ENCODE measurements around the gene ARHGEF4. TPM values are rescaled to one million over a fixed set of nuclear protein-coding genes. Genes with fewer than 3 reads are reported as not detected.

ARHGEF4 gene
- total and polyA plus RNA-seq, 2 donors (not counting 3 experiments of a cell fraction or from before 2014, with no cell fraction given): not detected

DNA sequence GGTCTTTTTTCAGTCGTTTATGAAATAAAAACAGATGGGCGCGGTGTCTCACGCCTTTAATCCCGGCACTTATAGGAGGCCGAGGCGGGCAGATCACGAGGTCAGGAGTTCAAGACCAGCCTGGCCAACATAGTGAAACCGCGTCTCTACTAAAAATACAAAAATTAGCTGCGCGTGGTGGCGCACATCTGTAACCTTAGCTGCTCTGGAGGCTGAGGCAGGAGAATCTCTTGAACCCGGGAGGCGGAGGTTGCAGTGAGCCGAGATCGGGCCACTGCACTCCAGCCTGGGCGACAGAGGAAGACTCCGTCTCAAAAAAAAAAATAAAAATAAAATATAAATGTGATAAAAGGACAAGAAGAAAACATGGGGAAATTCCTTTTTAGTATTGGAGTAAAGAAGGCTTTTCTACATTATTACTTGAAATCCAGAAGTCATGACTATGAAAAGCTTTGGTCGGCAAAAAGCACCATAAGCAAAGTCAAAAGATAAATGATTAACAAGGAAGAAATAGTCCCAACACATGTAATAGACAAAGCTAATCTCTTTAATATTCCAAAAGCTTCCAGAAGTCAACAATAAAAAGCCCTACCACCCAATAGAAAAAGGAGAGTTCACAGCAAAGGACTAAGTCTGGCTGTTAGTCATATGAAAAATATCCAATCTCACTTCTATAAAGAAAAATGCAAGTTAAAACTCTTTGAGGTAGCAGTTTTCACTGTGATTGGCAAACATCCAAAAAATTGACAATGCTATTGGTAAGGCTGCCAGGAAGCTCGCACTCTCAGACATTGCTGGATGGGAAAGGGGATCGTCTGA is 258.0 kb downstream of the ARHGEF4 start:
- Histone ChIP-seq H3K36me3 (ENCODE audit: control insufficient read depth in 2 of 2, extremely low read depth in 1 of 2, insufficient read depth in 2 of 2, low read length in 2 of 2) (no peaks in the 10 kb centered on the region), H3K27ac (ENCODE audit: insufficient read depth, low read depth, low read length) (no peak overlapping the region), H2AFZ (ENCODE audit: low read depth, low read length) (no peak overlapping the region), H3K4me3 (replicated peaks in 1 of 3; ENCODE audit: insufficient read depth in 1 of 3, low read depth in 1 of 3, low read length in 3 of 3) (no peak overlapping the region), H3K9ac (replicated peaks; ENCODE audit: extremely low read depth, insufficient read depth, low read length) (no peak overlapping the region), H3K4me2 (ENCODE audit: insufficient read depth, low read length) (no peak overlapping the region), H3K9me1 (replicated peaks; ENCODE audit: control insufficient read depth, extremely low read depth, insufficient read depth, low read length) (no peaks in the 10 kb centered on the region), H3K27me3 (ENCODE audit: control insufficient read depth in 2 of 2, insufficient read depth in 2 of 2, low read length in 2 of 2) (no peaks in the 10 kb centered on the region), H3K4me1 (ENCODE audit: control insufficient read depth, extremely low read depth, insufficient read depth, low read length) (peaks cover 10% of the 10 kb centered on the region), H3K79me2 (ENCODE audit: control insufficient read depth, insufficient read depth, low read length) (peaks cover 35% of the 10 kb centered on the region), H4K20me1 (replicated peaks; ENCODE audit: control insufficient read depth, extremely low read depth, insufficient read depth, low read length) (peaks cover 3% of the 10 kb centered on the region), H3K9me3 (replicated peaks; ENCODE audit: control insufficient read depth, insufficient read depth, low read length) (no peaks in the 10 kb centered on the region)
- no peak for TF ChIP-seq MAX (IDR thresholded peaks at IDR 0.05; ENCODE audit: insufficient read depth, insufficient read length)
- no peak for TF ChIP-seq GATA2 (IDR thresholded peaks at IDR 0.05; ENCODE audit: insufficient read depth, insufficient read length, low read depth, low read length)
- TF ChIP-seq POLR2A (IDR thresholded peaks at IDR 0.05; ENCODE audit: low read depth, low read length): no peak
- FAIRE-seq (peak; percentile 28), DNase-seq (ENCODE audit: low read depth, low spot score) (no peak)
- intact Hi-C loops (cut with micrococcal nuclease): loop anchor here (10.0 kb wide), 1 partner anchor 750 kb away; the partner anchor contains the start of gene IMP4
- CTCF ChIA-PET: interaction anchor here (2.1 kb wide), 1 partner anchor 9 kb away, joined by 5 read pairs; no protein-coding TSS in a partner anchor
- dilution Hi-C loops (cut with MboI; ENCODE audit: extremely low pct_ligation_motif_present, low sequenced_read_pairs): no loop called here
- no TSS peak for BruUV-seq (replicated peaks)
- POLR2A ChIA-PET: no interaction called here

Small RNA genes lying within 50 kb of the gene (small RNA-seq; reads per million reads assigned to genes)
- not detected for gene RF00423 (ENCODE audit: insufficient read depth, insufficient read length, low read depth, low replicate concordance)

Other genes with a start within 250 kb of the ARHGEF4 start
- gene CFC1, start 237.3 kb upstream of the ARHGEF4 start, total RNA-seq: not detected in 2 replicates
- not detected in 2 replicates for gene CFC1, start 237.3 kb upstream of the ARHGEF4 start, polyA plus RNA-seq
- gene POTEJ, start 225.5 kb upstream of the ARHGEF4 start, total RNA-seq: 0.24 TPM in 1 of 2 replicates, not detected in the other
- 0.03 TPM in 2 replicates for gene POTEJ, start 225.5 kb upstream of the ARHGEF4 start, polyA plus RNA-seq
- not detected in 2 replicates for gene GPR148, start 107.8 kb upstream of the ARHGEF4 start, total RNA-seq
- gene GPR148, start 107.8 kb upstream of the ARHGEF4 start, polyA plus RNA-seq: not detected in 2 replicates
- not detected in 2 replicates for gene AMER3, start 81.4 kb upstream of the ARHGEF4 start, total RNA-seq
- gene AMER3, start 81.4 kb upstream of the ARHGEF4 start, polyA plus RNA-seq: not detected in 2 replicates

Data from endothelial cell of umbilical vein (primary cell).